ENCODE measurements around the gene ASTN2. TPM values are rescaled to one million over a fixed set of nuclear protein-coding genes. Genes with fewer than 3 reads are reported as not detected.

ASTN2 gene
- total and polyA plus RNA-seq, 9 donors, result 1.8 to 6.4 (median 3.2) TPM

- no peaks in the 10 kb centered on the region for H3K4me1 ChIP-seq (ENCODE audit: insufficient read depth)
- H3K4me3 ChIP-seq, result no peak overlapping the region
- WGBS, 3 donors, result 83 to 88% (median 83%) methylated on average over 3 of the region's 3 CpGs
- no peak overlapping the region for H3K27ac ChIP-seq
- intact Hi-C loops (cut with DNase I), result no loop called here
- no peak for DNase-seq
- no peaks in the 10 kb centered on the region for H3K9me3 ChIP-seq
- no peaks in the 10 kb centered on the region for H3K27me3 ChIP-seq
- no peaks in the 10 kb centered on the region for H3K36me3 ChIP-seq
- TF ChIP-seq POLR2A (IDR thresholded peaks at IDR 0.05), result no peak
- TF ChIP-seq CTCF (IDR thresholded peaks at IDR 0.05), result no peak
- no peak for TF ChIP-seq EP300 (IDR thresholded peaks at IDR 0.05)
Measured at GRCh38 chr9:117365438-117365837, 49.4 kb downstream of the ASTN2 start.

- Histone ChIP-seq H3K4me1 (ENCODE audit: insufficient read depth) (no peaks in the 10 kb centered on the region), H3K27ac (no peak overlapping the region), H3K27me3 (no peaks in the 10 kb centered on the region), H3K9me3 (no peaks in the 10 kb centered on the region), H3K36me3 (no peaks in the 10 kb centered on the region), H3K4me3 (no peak overlapping the region)
- TF ChIP-seq CTCF (IDR thresholded peaks at IDR 0.05) (no peak), POLR2A (IDR thresholded peaks at IDR 0.05) (no peak), EP300 (IDR thresholded peaks at IDR 0.05) (no peak)
- DNase-seq, result no peak
- intact Hi-C loops (cut with DNase I), result no loop called here
- WGBS, 3 donors, result 79 to 88% (median 88%) methylated on average over 4 of the region's 4 CpGs
Measured at GRCh38 chr9:117363006-117363405, 51.9 kb downstream of the ASTN2 start.

GRCh38 chr9:117359910-117360309, 54.9 kb downstream of the ASTN2 start:
- no peak for DNase-seq
- H3K4me3 ChIP-seq, result no peak overlapping the region
- intact Hi-C loops (cut with DNase I), result loop anchor here in 1 of 4 donors (10.0 kb wide), 1 partner anchor 55 kb away; the partner anchor contains the start of gene ASTN2
- H3K4me1 ChIP-seq (ENCODE audit: insufficient read depth), result no peaks in the 10 kb centered on the region
- H3K9me3 ChIP-seq, result no peaks in the 10 kb centered on the region
- no peak for TF ChIP-seq POLR2A (IDR thresholded peaks at IDR 0.05)
- TF ChIP-seq CTCF (IDR thresholded peaks at IDR 0.05), result no peak
- WGBS, 3 donors, result 69 to 77% (median 74%) methylated on average over 5 of the region's 5 CpGs
- H3K27ac ChIP-seq, result no peak overlapping the region
- H3K36me3 ChIP-seq, result no peaks in the 10 kb centered on the region
- H3K27me3 ChIP-seq, result no peaks in the 10 kb centered on the region

- intact Hi-C loops (cut with DNase I), result loop anchor here in 1 of 4 donors (10.0 kb wide), 1 partner anchor 59 kb away; the partner anchor contains the start of gene ASTN2
- H3K4me1 ChIP-seq (ENCODE audit: insufficient read depth), result no peaks in the 10 kb centered on the region
Measured at GRCh38 chr9:117355542-117355941, 59.3 kb downstream of the ASTN2 start.

More at GRCh38 chr9:117355542-117355941, 59.3 kb downstream of the ASTN2 start:
- no peaks in the 10 kb centered on the region for H3K27me3 ChIP-seq
- TF ChIP-seq EP300 (IDR thresholded peaks at IDR 0.05) (no peak), POLR2A (IDR thresholded peaks at IDR 0.05) (no peak), CTCF (IDR thresholded peaks at IDR 0.05) (no peak)
- WGBS, 3 donors, result 45 to 48% (median 48%) methylated on average over 3 of the region's 3 CpGs
- H3K9me3 ChIP-seq, result no peaks in the 10 kb centered on the region
- DNase-seq, result no peak
- no peak overlapping the region for H3K27ac ChIP-seq
- no peaks in the 10 kb centered on the region for H3K36me3 ChIP-seq
- no peak overlapping the region for H3K4me3 ChIP-seq
